ENCODE results near the gene ANKRD40CL.

- TF ChIP-seq POLR2A (IDR thresholded peaks at IDR 0.05; ENCODE audit: low read depth, low read length) (no peak), TAF1 (IDR thresholded peaks at IDR 0.05; ENCODE audit: borderline replicate concordance, low read depth, low read length) (no peak), POLR2AphosphoS5 (IDR thresholded peaks at IDR 0.05; ENCODE audit: low read depth, low read length) (no peak)
Observed at GRCh38 chr17:50799582-50799981, 32.3 kb upstream of the ANKRD40CL start.
